PFSK-1 (cell line): Measurements from ENCODE around the gene FAM227B.

ENCODE experiments used
- FOXP2 ChIP-seq: optimal IDR thresholded peaks from 2 replicates; pipeline ENCODE3; 2011; ENCODE audit warnings: borderline replicate concordance, control low read depth, inconsistent platforms; ENCODE audit not compliant: insufficient read depth; ENCODE audit errors: extremely low read length, extremely low read depth
- POLR2AphosphoS5 ChIP-seq: IDR thresholded peaks from 2 replicates; pipeline ENCODE4 v1.6.1; 2012; ENCODE audit warnings: low read depth, mild to moderate bottlenecking, control low read depth, low read length, moderate library complexity
- REST ChIP-seq, 2 experiments: IDR thresholded peaks; 2 replicates each; pipeline versions ENCODE4 v1.6.1 to v1.8.0; 2011 to 2012; ENCODE audit warnings: low read depth in 2 of 2, low read length in 2 of 2, control low read depth in 1 of 2, inconsistent platforms in 1 of 2, mild to moderate bottlenecking in 1 of 2, moderate library complexity in 1 of 2; ENCODE audit not compliant: insufficient read depth in 1 of 2
- SIN3A ChIP-seq: IDR thresholded peaks from 2 replicates; pipeline ENCODE4 v1.6.1; 2012; ENCODE audit warnings: mild to moderate bottlenecking, low read length, moderate library complexity, borderline replicate concordance; ENCODE audit not compliant: insufficient read depth
- TAF1 ChIP-seq: IDR thresholded peaks from 2 replicates; pipeline ENCODE4 v1.6.1; 2012; ENCODE audit warnings: low read length, control low read depth, borderline replicate concordance; ENCODE audit not compliant: insufficient read depth

The FAM227B gene

GRCh38 chr15:49331951-49332350 lies 288.7 kb downstream of the FAM227B start:
- TF ChIP-seq SIN3A (no peak), FOXP2 (no peak), TAF1 (no peak), POLR2AphosphoS5 (no peak), REST (IDR thresholded peaks at IDR 0.05; ENCODE audit: insufficient read depth in 1 of 2, low read depth in 2 of 2, low read length in 2 of 2) (no peak)

- TF ChIP-seq FOXP2 = no peak
- TF ChIP-seq POLR2AphosphoS5 = no peak
- TF ChIP-seq TAF1 = no peak
- TF ChIP-seq SIN3A = no peak
- no peak for TF ChIP-seq REST (IDR thresholded peaks at IDR 0.05; ENCODE audit: insufficient read depth in 1 of 2, low read depth in 2 of 2, low read length in 2 of 2)
Measured at GRCh38 chr15:49331442-49331841, 289.2 kb downstream of the FAM227B start.

- TF ChIP-seq TAF1 (no peak), SIN3A (no peak), REST (IDR thresholded peaks at IDR 0.05; ENCODE audit: insufficient read depth in 1 of 2, low read depth in 2 of 2, low read length in 2 of 2) (no peak), POLR2AphosphoS5 (no peak), FOXP2 (no peak)
Measured at GRCh38 chr15:49330166-49330565, 290.5 kb downstream of the FAM227B start.

GRCh38 chr15:49328941-49329340 lies 291.7 kb downstream of the FAM227B start:
- no peak for TF ChIP-seq POLR2AphosphoS5
- TF ChIP-seq FOXP2 = no peak
- no peak for TF ChIP-seq REST (IDR thresholded peaks at IDR 0.05; ENCODE audit: insufficient read depth in 1 of 2, low read depth in 2 of 2, low read length in 2 of 2)
- no peak for TF ChIP-seq TAF1
- no peak for TF ChIP-seq SIN3A

DNA sequence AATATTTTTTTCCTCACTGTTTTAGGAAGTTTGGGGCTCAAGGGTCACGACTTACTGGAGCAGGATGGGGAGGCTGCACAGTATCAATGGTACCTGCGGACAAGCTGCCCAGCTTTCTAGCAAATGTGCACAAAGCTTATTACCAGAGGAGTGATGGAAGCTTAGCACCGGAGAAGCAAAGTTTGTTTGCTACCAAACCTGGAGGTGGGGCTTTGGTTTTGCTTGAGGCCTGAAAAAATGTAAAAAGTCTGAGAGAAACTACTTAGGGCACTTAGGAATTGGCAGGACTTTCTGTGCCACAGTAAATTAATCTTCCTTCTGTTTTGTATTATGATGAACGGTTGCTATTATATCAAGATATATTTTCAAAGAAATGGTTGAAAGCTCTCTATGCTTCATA lies 292.7 kb downstream of the FAM227B start:
- TF ChIP-seq REST (IDR thresholded peaks at IDR 0.05; ENCODE audit: insufficient read depth in 1 of 2, low read depth in 2 of 2, low read length in 2 of 2) (no peak), FOXP2 (no peak)
